ENCODE results near the gene RXRG.

Gene RXRG

DNA sequence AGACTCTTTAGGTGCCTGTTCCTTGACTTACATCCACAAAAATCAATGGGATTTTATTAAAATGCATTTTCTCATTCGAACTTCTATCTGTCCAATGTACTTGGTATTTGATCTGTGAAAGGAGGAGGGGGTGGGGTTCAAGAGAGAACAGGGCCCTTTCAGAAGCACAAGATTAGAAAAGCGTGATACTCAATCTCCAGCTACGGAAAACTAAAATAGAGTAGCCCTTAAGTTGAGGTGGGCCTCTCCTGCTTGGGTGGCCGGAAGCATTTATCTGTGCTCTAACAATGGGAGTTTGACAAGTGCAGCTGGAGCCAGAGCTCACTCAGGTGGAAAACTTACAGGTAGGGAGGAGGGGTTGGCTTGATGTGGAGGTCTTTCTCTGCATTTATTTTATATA lies 462 bp upstream of the RXRG start:
- DNase-seq = no peak

DNA sequence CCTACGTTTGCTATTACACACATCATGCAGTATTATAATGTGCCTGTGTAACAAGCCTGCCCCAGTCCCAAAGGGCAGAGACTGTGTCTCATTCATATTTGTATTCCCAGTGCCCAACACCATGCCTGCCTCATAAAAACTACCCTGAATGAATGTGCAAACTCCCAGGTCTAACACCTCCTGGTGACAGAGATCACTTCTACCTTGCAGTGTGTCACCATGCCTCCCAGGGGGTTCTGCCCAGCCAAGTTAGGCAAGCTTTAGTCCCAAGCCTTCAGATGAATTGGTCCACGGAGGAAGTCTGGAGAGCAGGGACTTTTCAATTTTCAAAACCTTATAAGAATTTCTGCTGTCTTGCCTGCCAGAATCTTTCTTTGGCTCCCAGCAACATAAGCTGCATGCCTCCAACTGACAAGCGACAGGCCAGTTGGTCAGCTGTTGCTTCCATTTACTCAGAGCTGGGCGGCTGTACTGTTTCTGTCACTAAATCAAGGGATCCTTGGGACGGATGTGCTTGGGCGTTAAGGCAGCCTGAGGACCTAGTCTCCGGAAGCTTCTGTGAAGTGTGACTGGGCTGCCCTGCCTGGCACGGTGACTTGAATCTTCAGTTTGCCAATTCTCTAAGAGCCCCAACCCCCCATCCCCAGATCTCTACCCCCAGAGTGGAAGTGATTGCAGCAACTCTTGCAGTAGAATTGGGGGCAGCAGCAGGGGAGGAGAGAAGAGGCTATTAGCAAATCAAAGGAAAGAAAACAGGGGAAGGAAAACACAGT lies 1.2 kb downstream of the RXRG start:
- no peak for DNase-seq

DNA sequence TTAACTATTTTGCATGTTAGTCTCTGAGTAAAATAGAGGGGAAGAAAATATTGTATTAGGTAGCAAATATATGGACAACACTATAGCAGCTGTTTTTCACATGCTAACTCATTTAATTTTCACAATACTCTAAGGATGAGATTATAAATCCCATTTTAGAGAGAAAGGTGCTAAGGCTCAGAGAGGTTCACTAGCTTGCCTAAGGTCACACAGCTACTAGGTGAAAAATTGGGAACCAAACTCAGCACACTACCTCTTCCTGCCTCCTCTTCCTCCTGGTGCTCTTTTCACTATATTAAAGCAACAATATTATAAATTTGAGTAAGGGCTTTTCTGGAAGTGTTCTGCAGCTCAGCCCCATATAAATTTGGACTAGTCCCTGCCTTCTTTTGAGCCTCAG lies 2.3 kb downstream of the RXRG start:
- no peak for DNase-seq

DNA sequence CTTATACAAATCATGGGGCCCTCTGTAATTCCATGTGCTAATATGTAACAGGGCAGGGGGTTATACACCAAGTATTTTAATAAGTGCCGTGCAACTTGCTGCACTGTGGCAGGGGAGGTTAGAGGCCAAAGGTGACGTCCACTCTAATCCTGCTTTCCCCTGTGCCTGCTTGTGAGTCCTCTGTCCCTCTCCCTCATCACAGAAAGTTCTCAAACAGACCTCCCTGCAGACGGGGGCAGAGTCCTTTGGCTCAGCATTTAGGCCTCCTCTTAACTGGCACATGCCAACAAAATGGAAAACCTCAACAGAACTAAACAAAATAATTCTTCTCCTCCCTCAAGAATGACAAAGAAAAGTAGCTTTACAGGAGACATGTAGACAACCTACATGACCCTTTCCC lies 2.9 kb downstream of the RXRG start:
- no peak for DNase-seq

DNA sequence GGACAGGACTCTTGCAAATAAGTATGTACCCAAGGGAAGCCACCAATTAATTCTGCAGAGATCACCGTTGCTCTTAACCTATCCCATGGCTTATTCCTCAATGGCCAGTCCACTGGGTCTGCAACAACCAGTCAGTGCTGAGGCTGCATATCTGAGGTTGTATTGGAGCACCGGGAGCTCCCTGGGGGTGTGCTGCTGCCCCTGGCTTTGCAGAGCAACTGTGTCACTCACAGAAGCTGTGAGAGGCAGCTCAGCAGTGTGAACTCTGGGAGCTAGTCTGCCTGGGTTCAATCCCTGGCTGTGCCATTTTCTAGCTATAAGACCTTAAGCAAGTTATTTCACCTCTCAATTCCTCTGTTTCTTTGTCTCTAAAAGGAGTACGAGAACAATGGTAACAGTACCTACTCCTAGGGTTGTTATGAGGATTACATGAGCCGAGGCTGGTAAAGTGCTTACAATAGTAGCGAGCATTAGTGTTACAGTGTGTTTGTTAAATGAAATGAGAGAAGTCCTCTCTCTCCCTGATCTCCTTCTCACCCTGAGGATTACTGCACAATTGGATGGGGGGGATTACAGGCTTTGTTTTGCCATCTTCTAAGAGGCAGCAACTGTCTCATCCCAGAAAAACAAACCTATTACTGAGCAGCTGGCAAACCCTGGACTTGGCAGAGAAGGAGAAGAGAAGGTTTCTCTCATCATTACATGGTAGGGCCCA lies 3.6 kb downstream of the RXRG start:
- no peak for DNase-seq

DNA sequence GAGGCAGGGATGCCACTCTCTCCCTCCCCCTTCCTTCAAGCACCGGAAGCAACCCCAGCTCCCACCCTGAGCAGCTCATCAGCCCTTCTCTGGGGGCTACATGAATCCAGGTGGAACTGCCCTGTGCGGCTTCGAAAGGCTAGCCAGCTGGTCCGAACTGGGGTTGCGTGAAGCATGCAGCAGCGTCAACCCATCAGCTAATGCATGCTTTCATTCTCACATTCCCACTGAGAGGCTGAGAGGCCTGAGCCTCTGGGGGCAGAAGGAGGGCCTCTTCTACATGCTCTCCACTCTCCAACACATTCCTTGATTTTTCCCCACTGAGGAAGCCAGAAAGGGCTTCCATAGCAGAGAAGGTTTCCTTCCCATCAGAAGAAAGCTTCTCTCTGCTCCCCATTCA lies 5.6 kb downstream of the RXRG start:
- no peak for DNase-seq

DNA sequence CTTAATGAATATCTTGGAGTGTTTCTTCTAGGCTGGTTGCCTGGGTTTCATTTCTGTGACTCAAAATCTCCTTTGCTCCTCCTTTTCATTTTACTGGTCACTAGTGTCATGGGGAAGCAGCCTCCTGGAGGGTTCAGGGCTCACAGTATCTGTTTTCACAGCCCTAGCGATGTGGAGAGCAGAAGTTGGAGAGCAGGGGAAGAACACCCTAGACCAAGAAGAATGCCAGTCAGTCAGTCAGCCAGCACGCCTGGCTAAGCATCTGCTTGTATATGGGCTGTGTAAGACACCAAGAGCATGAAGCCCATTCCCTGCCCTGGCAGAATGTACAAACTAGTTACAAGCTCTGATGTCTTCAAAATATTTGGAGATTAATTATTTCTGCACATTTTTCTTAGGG lies 7.9 kb downstream of the RXRG start:
- DNase-seq = no peak

DNA sequence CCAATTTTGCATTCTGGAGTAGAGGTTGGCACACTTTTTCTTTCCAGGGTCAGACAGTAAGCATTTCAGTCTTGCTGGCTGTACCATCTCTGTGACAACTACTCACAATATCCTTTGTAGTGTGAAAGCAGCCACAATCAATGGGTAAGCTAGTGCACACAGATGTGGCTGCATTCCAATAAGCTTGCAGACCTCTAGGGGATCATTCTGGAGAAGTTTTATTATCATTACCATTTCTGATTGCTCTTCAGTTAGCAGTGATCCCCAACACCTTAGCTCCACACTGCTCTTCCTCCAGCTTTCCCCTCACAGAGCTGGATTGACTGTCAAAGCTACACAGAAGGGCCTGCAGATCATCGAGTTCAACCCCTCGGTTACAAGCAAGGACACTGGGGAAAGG lies 9.1 kb downstream of the RXRG start:
- DNase-seq = no peak

DNA sequence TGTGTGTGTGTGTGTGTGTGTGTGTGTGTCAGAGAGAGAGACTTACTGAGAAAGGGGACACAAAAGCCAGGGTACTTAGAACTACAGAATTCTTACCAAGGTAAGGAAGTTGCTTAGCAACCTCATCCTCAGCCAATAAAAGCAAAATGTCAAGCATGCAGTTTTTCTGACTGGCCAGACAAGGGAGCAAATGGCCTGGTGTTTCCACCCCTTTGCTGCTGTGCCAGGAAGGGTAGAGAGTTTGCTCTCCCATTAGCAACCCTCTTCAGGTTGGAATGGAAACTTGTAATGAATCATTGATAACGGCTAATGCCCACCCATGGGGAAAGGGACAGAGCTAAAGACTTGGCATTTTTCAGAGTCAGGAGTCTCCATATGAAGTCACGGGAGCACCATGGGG lies 10.6 kb downstream of the RXRG start:
- DNase-seq = no peak

DNA sequence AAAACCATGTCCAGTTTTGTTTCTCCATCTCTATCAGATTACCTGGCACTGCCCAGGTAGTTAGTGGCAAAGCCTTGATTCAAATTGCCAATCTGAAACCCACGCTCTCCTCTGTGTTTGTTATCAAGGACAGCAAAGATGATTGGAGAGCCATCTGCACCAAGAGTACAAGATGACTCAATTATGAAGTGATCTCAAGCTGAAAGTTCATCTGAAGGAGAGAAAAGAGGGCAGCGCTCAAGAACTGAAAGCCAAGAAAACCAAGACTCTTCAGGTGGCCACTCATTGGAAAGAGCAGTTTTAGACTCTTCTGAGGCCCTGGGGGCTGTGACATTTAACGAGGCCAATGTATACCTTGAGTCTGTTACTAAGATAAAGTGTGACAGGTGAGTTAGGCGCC lies 13.8 kb downstream of the RXRG start:
- DNase-seq = no peak

DNA sequence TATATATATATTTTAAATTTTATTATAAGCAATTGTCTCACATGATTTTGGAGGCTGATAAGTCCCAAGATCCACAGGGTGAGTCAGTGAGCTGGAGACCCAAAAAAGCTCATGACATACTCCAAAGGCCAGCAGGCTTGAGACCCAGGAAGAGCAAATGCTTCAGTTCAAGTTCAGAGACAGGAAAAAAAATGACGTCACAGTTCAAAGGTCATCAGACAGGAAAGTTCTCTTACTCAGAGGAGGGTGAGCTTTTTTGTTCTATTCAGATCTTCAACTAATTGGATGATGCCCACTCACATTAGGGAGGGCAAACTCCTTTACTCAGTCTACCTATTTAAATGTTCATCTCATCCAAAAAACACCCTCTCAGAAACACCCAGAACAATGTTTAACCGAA lies 18.2 kb downstream of the RXRG start:
- no peak for DNase-seq

DNA sequence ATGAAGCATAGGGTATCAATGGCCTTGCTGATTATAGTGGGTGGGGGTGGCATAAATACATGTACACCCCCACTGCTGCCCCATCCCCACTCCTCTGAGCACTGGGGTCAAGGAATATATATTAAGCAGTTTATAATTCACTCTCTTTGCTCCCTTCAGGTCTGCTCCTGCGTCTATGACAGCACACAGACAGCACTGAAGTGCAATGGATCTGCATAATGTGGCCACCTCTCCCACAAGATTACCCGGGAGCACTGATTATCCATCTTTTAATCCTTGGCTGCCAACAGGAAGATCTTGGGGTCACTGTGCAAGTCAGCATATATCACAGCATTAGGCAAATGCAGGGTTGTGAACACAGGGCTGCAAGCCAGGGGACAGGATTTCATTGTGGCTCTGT lies 19.3 kb downstream of the RXRG start:
- no peak for DNase-seq

DNA sequence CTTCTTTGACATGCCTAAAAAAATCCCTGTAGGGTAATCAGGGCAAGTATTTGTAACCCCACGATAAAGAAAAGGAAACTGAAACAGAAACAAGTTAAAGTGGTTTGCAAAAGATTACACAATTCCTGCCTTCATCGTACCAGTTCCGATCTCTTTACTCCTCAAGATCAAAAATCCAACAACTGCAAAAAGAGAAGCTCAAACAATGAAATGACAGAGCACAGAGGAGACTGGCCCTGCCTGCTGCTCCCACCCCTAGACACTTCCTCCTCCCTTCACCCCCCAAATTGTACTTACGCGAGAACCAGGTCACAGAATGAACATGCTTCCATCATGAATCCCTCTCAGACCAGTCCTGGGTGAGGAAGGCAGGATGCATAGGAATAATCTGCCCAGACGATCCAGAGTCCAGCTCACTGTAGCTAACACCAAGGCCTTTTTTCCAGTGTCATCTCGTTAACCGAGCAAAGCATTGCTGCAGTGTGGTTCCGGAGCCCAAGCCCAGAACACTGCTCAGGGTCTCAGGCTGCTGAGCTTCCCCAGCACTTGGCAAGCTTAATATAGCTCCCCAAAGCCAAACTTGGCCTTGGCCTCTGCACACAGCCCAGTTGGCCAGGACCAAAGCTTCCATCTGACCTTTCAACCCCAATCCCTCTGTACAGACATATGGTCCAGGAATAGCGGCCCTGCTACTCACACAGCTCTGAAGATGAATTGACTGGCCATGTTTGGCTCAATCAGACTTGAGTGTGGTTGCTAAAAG lies 20.3 kb downstream of the RXRG start:
- DNase-seq = no peak

DNA sequence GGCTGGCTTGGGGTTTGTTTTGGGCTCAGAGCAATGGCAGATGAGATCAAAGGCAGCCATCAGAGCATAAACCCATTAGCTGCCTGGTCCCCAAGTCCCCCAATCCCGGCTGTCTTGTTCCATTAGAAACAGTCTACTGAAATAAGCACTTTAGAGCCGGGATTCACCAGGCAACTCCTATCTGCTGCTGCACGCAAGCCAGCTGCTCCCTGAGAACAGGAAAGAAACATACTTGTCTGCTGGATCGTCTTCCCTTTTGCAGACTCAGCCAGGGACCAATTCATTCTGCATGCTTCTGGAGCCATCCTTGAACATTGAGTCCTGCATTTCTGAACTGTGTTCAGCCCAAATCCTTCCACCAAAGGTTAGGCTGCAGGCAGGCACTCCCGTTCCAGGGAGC lies 21.8 kb downstream of the RXRG start:
- DNase-seq = no peak

DNA sequence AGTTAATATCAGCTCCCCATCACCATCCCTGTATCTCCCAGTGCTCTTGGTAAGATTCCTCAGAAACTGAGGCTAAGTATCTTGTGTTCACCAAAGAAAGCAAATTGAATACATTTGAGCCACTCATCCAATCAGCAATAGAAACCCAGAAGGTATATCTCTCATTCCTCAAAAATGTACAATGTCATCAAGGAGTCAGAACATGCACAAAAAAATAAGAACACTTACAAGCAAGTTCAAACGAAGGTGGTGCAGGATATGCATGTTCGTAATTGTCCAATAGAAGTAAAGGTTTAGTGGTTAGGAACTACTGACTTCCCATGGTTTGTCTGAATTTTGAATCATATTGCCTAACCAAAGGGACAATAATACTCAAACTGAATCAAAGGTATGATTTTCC lies 24.3 kb downstream of the RXRG start:
- DNase-seq = no peak

DNA sequence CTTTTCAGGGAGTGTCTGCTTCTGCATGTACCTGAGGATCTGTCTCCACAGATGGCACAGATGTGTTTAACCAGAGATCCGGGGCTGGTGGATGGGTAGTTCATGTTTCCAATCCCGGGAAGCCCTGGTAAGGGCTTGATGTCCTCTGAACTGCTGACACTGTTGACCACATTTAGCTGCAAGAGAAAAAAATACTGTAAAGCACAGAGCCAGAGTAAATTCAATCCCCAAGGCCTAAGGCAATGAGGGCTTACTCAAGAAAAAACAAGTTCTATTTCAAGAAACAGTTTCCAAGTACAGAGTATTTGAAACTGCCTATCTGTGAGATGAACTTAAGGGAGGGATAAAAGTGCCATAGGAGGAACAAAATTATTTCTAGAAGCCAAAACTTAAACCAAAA lies 25.1 kb downstream of the RXRG start:
- no peak for DNase-seq

DNA sequence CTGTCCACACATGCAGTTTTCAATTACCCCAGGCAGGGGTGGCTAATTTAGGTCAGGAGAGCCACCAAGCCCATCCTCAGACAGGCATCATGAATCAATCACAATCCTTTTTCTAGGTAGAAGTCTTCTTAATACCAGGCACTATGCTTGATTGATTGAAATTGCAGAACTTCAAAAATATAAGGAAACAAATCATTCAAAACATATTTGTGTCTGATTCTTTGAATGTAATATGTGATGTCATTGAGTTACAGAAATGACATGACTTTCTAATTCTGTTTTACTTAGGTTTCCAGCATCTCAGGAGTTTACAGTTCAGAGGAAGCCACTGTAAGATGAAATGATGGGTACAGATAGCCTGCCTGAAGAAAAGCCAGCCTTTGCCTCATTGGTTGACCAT lies 26.7 kb downstream of the RXRG start:
- no peak for DNase-seq

DNA sequence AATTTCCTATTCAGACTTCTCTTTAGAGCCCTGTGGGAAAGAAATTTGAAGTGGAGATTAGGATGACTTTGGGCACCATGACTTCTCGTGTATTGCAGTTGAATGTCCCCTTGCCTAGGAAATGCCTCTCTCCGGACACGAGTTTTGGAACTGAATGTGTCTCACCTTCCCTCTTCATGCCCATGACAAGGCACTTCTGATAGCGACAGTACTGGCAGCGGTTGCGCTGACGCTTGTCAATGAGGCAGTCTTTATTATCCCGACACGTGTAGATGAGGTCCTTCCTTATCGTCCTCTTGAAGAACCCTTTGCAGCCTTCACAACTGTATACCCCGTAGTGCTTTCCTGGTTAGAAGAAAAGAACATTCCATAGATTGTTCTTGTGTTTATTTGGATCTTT lies 28.1 kb downstream of the RXRG start:
- DNase-seq = no peak

DNA sequence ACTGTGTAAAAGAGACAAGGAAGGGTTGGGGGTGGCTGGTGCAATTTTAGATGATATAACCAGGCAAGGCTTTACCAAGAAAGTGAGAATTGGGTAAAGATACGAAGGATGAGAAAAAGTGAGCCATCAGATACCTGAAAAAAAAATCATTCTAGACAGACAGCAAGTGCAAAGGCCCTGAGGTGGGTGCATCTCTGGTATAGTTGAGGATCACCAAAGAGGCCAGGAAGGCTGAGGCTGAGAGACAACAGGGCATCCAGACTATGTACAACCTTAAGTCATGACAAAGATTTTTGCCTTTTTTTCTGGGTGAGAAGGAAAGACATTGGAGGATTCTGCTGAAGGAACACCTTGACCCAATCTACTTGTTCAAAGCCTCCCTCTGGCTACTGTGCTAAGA lies 29.9 kb downstream of the RXRG start:
- DNase-seq = no peak

DNA sequence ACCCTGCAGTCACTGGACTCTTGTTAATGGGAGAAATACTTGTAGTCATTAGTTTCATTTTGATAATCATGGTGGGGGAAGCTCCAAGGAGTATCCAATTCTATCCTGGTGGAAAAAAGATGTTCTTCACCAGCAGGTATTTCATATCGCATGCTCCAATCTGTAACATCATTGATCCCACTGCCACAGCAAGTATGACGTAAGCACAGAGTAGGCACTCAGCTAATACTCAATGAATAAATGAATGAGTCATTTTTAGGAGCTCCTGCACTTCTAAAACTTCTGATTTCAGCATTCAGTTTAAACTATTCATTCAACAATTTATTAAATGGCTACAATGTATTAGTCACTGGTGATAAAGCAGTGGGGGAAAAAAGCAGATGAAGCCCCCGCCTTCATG lies 30.3 kb downstream of the RXRG start:
- no peak for DNase-seq

DNA sequence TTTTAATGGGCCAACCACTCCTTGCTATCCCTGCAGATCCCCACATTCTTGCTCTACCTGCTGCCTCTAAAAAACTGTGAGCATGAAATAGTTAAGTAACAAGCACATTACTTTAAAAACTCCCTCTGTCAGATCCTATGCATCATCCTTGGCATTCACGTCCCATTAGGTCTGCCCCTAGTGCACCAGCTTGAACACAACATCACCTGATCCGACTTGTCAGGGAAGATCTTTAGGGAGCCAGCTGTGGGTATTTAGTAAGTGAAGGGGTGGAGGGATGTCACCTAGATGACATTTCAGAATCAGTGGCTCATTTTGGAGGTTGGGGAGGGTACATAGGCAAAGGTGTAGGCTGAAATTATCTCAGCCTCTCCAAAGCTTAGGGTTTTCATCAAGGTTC lies 33.5 kb downstream of the RXRG start:
- DNase-seq = no peak

DNA sequence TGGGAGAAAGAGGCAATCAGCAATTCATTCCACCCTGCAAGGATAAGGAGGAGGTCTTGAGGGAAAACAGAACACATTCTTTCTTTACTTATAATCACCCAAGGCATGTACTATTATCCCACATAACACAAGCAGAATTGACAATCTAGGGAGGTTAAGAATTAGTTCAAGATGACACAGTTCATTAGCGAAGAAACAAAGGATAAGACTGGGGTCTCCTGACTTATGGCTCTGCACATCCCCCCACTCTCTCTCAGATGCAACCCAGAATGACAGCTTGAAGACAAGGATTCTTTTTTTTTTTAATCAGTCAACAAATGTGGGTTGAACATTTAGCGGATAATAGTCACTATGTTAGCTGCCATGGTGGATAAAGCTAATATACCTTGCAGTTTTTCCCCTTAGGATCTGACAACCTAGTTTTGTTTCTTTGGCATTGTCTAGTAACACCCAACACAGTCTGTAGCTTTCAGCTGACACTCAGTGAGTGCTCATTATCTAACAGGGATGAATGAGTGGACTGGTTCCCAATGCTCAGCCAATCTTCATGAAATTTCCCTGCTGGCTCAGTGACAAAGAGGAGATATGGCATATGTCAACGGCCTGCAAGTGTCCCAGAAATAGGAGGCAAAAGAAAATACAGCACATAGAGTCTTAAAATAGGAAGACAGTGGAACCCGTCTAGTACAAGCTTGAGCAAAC lies 35.1 kb downstream of the RXRG start:
- no peak for DNase-seq

DNA sequence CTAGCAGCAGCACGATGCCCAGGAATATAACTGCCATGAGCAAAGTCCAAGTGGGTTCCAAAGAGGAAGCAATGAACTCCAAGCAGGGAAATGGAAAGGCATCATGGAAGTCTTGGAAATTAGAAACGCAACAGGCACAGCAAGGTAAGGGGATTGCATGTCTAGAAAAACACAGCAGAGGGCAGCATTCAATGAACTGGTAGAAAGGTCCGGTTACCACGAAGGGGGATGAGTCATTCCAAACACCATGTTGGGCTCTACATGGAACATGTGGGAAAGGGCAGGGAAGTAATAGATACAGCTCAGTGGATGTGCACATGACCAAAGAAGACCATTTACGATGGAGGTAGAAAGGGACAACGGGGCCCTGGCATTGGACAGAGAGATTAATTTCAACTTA lies 36.4 kb downstream of the RXRG start:
- no peak for DNase-seq

DNA sequence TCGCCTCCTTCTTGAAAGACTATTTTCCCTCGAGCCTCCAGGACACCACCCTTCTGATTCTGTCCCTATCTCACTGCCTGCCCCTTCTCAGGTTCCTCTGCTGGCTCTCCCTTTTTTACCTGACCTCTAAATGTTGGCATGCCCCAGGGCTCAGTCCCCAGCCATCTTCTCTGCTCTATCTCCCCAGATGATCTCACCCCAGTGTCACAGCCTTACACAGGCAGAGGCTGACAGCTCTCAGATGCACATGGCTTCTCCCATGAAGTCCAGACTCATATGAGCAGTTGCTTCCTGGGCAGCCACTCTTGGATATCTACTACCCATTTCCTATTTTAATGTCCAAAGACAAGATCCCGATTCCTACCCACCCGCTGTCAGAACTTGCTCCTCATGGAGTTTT lies 37.5 kb downstream of the RXRG start:
- DNase-seq = no peak
